Tibial artery (tissue), 4 donors: ENCODE results near the gene NEMP1.
"Not testable (repeated sequence)": the region's sequence is repeated elsewhere in the genome, so short reads cannot be mapped to it uniquely, and the experiment has no call there.

Experiments
- DNase-seq, 2 donors: peaks; one replicate each; pipeline ENCODE4 v3.0.0-alpha.2; 2019
- H3K27ac ChIP-seq, 2 donors: fragments of 200-600 bp; sonication (generic) in 1 of 2; 1 replicate in 1 of 2; 2 replicates in 1 of 2; pipeline ENCODE4 v1.5.1; 2018 to 2019; ENCODE audit warnings: mild to moderate bottlenecking in 1 of 2
- H3K27me3 ChIP-seq, 2 donors: fragments of 200-600 bp; sonication (generic) in 1 of 2; one replicate each; pipeline versions ENCODE4 v1.5.1 to v1.6.0; 2016 to 2019
- H3K36me3 ChIP-seq, 3 donors: fragments of 200-600 bp; sonication (generic) in 2 of 3; one replicate each; pipeline ENCODE4 v1.5.1; 2016 to 2019; ENCODE audit warnings: mild to moderate bottlenecking in 2 of 3
- H3K4me1 ChIP-seq, 4 donors: fragments of 200-600 bp; sonication (generic) in 2 of 4; 1 replicate in 3 of 4; 2 replicates in 1 of 4; pipeline ENCODE4 v1.5.1; 2016 to 2019
- H3K4me3 ChIP-seq, 2 donors: fragments of 200-600 bp; sonication (generic) in 1 of 2; 1 replicate in 1 of 2; 2 replicates in 1 of 2; pipeline ENCODE4 v1.5.1; 2018 to 2019; ENCODE audit warnings: mild to moderate bottlenecking in 2 of 2
- H3K9me3 ChIP-seq, 3 donors: fragments of 200-600 bp; sonication (generic) in 1 of 3; one replicate each; pipeline ENCODE4 v1.5.1; 2016 to 2019
- CTCF ChIP-seq, 2 experiments: fragments of 200-600 bp in 1 of 2; fragments of 450-650 bp in 1 of 2; IDR thresholded peaks; one replicate each; pipeline ENCODE4 v1.5.1; 2017 to 2019; ENCODE audit warnings: antibody characterized with exemption in 2 of 2, mild to moderate bottlenecking in 1 of 2, moderate library complexity in 1 of 2
- intact Hi-C: fragments of 100-400 bp; cut with DNase I; formaldehyde crosslinking; loops from one replicate; pipeline ENCODE4 v1.15.0; 2023; ENCODE audit warnings: low total_unique reads

The NEMP1 gene

DNA sequence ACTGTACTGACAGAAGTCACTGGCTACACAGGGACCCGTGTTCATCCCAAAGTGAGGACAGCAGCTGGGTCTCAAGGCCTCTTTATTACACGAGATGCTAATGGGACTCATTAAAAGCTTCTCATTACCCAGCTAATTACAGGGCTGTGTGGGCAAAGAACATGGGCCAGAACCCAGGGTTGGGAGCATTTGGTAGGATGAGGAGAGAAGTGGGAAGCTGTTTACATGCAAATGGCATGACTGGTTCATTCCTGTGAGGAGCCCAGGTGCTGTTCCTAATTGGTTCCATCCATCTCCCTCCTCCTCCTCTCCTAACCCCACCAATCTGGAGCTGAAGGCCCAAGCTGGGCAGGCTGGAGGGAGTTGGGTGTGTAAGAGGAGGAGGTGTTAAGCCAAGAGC is 53.4 kb downstream of the NEMP1 start:
- Histone ChIP-seq H3K4me3 (no peak overlapping the region), H3K27me3 (peaks cover 0 to 25% of the 10 kb centered on the region in 2 donors), H3K4me1 (no peaks in the 10 kb centered on the region), H3K36me3 (no peaks in the 10 kb centered on the region), H3K9me3 (no peaks in the 10 kb centered on the region), H3K27ac (no peak overlapping the region)
- TF ChIP-seq CTCF (IDR thresholded peaks at IDR 0.05) = no peak
- DNase-seq = no peak
- intact Hi-C loops = no loop called here

- H3K36me3 ChIP-seq, H3K4me3 ChIP-seq, H3K4me1 ChIP-seq, H3K9me3 ChIP-seq, intact Hi-C loops, H3K27ac ChIP-seq, DNase-seq: not testable (repeated sequence)
- H3K27me3 ChIP-seq = peaks cover 0 to 11% of the 10 kb centered on the region in 2 donors
Measured at GRCh38 chr12:57022324-57022723, 56.3 kb downstream of the NEMP1 start.

GRCh38 chr12:57019983-57020719 is 58.4 kb downstream of the NEMP1 start:
- Histone ChIP-seq H3K27me3 (peaks cover 0 to 17% of the 10 kb centered on the region in 2 donors), H3K4me1 (no peaks in the 10 kb centered on the region), H3K9me3 (no peaks in the 10 kb centered on the region), H3K27ac (no peak overlapping the region), H3K4me3 (no peak overlapping the region), H3K36me3 (no peaks in the 10 kb centered on the region)
- no peak for TF ChIP-seq CTCF (IDR thresholded peaks at IDR 0.05)
- intact Hi-C loops = no loop called here
- DNase-seq = no peak

- H3K36me3 ChIP-seq = no peaks in the 10 kb centered on the region
- TF ChIP-seq CTCF (IDR thresholded peaks at IDR 0.05) = no peak
- peaks cover 0 to 29% of the 10 kb centered on the region in 2 donors for H3K27me3 ChIP-seq
- no peaks in the 10 kb centered on the region for H3K9me3 ChIP-seq
- H3K27ac ChIP-seq = no peak overlapping the region
- DNase-seq = no peak
- no peaks in the 10 kb centered on the region for H3K4me1 ChIP-seq
- intact Hi-C loops = no loop called here
- H3K4me3 ChIP-seq = no peak overlapping the region
Measured at GRCh38 chr12:57018906-57019305, 59.7 kb downstream of the NEMP1 start.

DNA sequence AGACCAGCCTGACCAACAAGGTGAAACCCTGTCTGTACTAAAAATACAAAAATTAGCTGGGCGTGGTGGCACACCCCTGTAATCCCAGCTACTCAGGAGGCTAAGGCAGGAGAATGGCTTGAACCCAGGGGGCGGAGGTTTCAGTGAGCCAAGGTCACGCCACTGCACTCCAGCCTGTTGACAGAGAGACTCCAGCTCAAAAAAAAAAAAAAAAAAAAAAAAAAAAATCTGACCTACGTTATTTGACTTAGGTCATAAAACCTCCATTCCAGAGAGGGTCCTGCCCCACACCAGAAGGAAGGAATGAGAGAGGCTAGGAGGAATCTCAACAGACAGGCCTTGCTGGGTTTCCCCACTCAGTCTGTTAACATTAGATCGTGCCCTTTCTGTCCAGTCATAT is 60.2 kb downstream of the NEMP1 start:
- H3K27ac ChIP-seq, H3K9me3 ChIP-seq, H3K36me3 ChIP-seq, H3K4me1 ChIP-seq, H3K4me3 ChIP-seq, DNase-seq, intact Hi-C loops: not testable (repeated sequence)
- H3K27me3 ChIP-seq = peaks cover 0 to 32% of the 10 kb centered on the region in 2 donors

DNA sequence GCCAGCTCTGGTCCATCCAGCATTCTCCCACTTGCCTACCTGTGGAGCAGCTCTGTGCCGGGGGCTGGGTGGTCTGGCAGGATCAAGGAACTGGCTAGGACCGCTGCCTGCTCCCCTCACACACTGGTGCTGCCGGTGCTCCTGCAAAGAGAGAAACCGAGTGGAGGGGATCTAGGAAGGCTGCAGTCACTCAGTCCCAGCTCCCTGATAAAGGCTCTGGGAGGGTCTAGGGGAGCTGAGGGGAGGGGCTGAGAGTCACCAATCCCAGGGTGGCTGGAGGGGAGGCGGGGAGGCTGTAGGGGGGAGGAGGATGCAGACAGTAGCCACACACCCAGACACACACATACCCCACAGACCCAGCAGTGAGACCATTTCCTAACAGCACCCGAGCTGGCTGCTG is 62.2 kb downstream of the NEMP1 start, which contains the start of gene TAC3:
TAC3 (minus strand) TSS at position 182 of the 400 bp plus-strand sequence. CDS start 732 bp downstream, outside the sequence.
- H3K27ac ChIP-seq = no peak within 1 kb of the TSS
- no peaks in the 10 kb centered on the region for H3K9me3 ChIP-seq
- no peaks in the 10 kb centered on the region for H3K36me3 ChIP-seq
- intact Hi-C loops = no loop called here
- H3K27me3 ChIP-seq = peaks cover 0 to 32% of the 10 kb centered on the region in 2 donors
- H3K4me3 ChIP-seq = no peak within 1 kb of the TSS
- DNase-seq = no peak
- TF ChIP-seq CTCF (IDR thresholded peaks at IDR 0.05) = no peak
- no peaks in the 10 kb centered on the region for H3K4me1 ChIP-seq
